Tibial nerve (tissue), 4 donors: ENCODE measurements around the gene COX14. TPM values are rescaled to one million over a fixed set of nuclear protein-coding genes. Genes with fewer than 3 reads are reported as not detected.

Experiments
- DNase-seq, 2 donors: peaks; one replicate each; pipeline ENCODE4 v3.0.0-alpha.2; 2019; ENCODE audit warnings: low spot score in 2 of 2
- H3K27ac ChIP-seq, 4 donors: fragments of 200-600 bp; sonication (generic) in 3 of 4; one replicate each; pipeline ENCODE4 v1.5.1; 2017 to 2019; ENCODE audit warnings: mild to moderate bottlenecking in 1 of 4
- H3K27me3 ChIP-seq, 2 donors: fragments of 200-600 bp; sonication (generic) in 1 of 2; one replicate each; pipeline versions ENCODE4 v1.5.1 to v1.6.0; 2017 to 2019
- H3K36me3 ChIP-seq, 3 donors: fragments of 200-600 bp; sonication (generic); one replicate each; pipeline ENCODE4 v1.5.1; 2018 to 2019
- H3K4me1 ChIP-seq, 4 donors: fragments of 200-600 bp; sonication (generic) in 3 of 4; one replicate each; pipeline ENCODE4 v1.5.1; 2017 to 2019
- H3K4me3 ChIP-seq, 4 donors: fragments of 200-600 bp; sonication (generic) in 3 of 4; one replicate each; pipeline ENCODE4 v1.5.1; 2017 to 2019; ENCODE audit warnings: mild to moderate bottlenecking in 1 of 4, moderate library complexity in 1 of 4
- H3K9me3 ChIP-seq, 4 donors: fragments of 200-600 bp; sonication (generic) in 3 of 4; one replicate each; pipeline ENCODE4 v1.5.1; 2017 to 2019
- CTCF ChIP-seq, 5 experiments: fragments of 200-600 bp in 3 of 5; fragments of 450-650 bp in 2 of 5; sonication (generic) in 3 of 5; IDR thresholded peaks; one replicate each; pipeline ENCODE4 v1.5.1; 2016 to 2019; ENCODE audit warnings: antibody characterized with exemption in 5 of 5, mild to moderate bottlenecking in 3 of 5, moderate library complexity in 2 of 5
- EP300 ChIP-seq, 2 donors: sonication (generic); formaldehyde crosslinking; IDR thresholded peaks; one replicate each; pipeline ENCODE4 v1.6.1; 2017; ENCODE audit warnings: antibody characterized with exemption in 2 of 2, mild to moderate bottlenecking in 1 of 2
- POLR2A ChIP-seq, 2 donors: fragments of 450-650 bp; IDR thresholded peaks; one replicate each; pipeline ENCODE4 v1.6.1; 2017; ENCODE audit warnings: antibody characterized with exemption in 2 of 2, mild to moderate bottlenecking in 2 of 2, moderate library complexity in 2 of 2
- WGBS, 2 donors: methylation state at CpG; one replicate each; pipeline ENCODE4 v1.1.5; 2018; 5-methylcytosine and 5-hydroxymethylcytosine counted together
- total RNA-seq, 4 donors: library from RNA; depleted of rRNA; stranded (reverse); fragments of >200 nt; gene quantifications; one replicate each; pipeline ENCODE4 v1.1.0, GENCODE V29; 2016

Gene COX14
- total RNA-seq, 4 donors from 2014 or later, result 35.8 to 91.5 (median 55.2) TPM

- no peaks in the 10 kb centered on the region for H3K9me3 ChIP-seq
- WGBS, 2 donors, result 63 to 75% methylated on average over 2 of the region's 2 CpGs
- DNase-seq, result no peak
- no peaks in the 10 kb centered on the region for H3K27me3 ChIP-seq
- no peaks in the 10 kb centered on the region for H3K36me3 ChIP-seq
- H3K27ac ChIP-seq, result no peak overlapping the region
- TF ChIP-seq CTCF (IDR thresholded peaks at IDR 0.05) (no peak), POLR2A (IDR thresholded peaks at IDR 0.05) (no peak), EP300 (IDR thresholded peaks at IDR 0.05) (no peak)
- H3K4me1 ChIP-seq, result peaks cover 0 to 22% (median 7%) of the 10 kb centered on the region in 4 donors
- no peak overlapping the region for H3K4me3 ChIP-seq
Measured at GRCh38 chr12:50162230-50162629, 50.2 kb downstream of the COX14 start.

DNA sequence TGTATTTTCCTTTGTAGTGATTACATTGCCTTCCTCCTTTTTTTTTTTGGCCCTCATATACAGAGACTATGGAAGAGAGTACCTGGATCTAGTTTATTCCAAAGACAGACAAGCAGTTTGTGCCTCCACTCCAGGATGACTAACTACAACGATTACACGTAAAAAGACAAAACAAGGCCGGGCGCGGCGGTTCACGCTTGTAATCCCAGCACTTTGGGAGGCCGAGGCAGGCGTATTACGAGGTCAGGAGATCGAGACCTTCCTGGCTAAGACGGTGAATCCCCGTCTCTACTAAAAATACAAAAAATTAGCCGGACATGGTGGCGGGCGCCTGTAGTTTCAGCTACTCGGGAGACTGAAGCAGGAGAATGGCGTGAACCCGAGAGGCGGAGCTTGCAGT is 52.9 kb downstream of the COX14 start:
- no peak for TF ChIP-seq POLR2A (IDR thresholded peaks at IDR 0.05)
- no peak for TF ChIP-seq CTCF (IDR thresholded peaks at IDR 0.05)
- no peak for TF ChIP-seq EP300 (IDR thresholded peaks at IDR 0.05)
- 93 to 94% methylated on average over 20 of the region's 20 CpGs for WGBS, 2 donors
- H3K9me3 ChIP-seq, result no peaks in the 10 kb centered on the region
- no peaks in the 10 kb centered on the region for H3K27me3 ChIP-seq
- H3K27ac ChIP-seq, result no peak overlapping the region
- peaks cover 0 to 30% (median 10%) of the 10 kb centered on the region in 4 donors for H3K4me1 ChIP-seq
- no peak for DNase-seq
- H3K36me3 ChIP-seq, result no peaks in the 10 kb centered on the region
- no peak overlapping the region for H3K4me3 ChIP-seq

DNA sequence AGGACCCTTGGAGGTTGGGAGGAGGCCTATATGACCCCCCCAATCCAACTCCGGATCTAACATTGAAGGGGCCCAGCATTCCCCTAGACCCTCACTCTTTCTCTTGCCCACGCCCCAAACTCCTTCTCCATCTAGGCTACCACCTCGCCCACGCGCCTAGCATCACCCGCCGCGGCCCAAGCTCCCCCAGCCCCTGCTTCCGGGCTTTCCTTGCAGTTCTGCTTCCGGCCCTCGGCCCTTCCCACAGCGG is 54.7 kb downstream of the COX14 start:
- no peak for TF ChIP-seq EP300 (IDR thresholded peaks at IDR 0.05)
- TF ChIP-seq CTCF (IDR thresholded peaks at IDR 0.05), result no peak
- no peak for TF ChIP-seq POLR2A (IDR thresholded peaks at IDR 0.05)
- WGBS, 2 donors, result 0 to 2% methylated on average over 12 of the region's 12 CpGs
- peaks cover 0 to 30% (median 10%) of the 10 kb centered on the region in 4 donors for H3K4me1 ChIP-seq
- DNase-seq, result no peak
- peak overlapping the region; percentile 81 to 98 (median 96) for H3K27ac ChIP-seq
- no peaks in the 10 kb centered on the region for H3K27me3 ChIP-seq
- no peaks in the 10 kb centered on the region for H3K36me3 ChIP-seq
- no peaks in the 10 kb centered on the region for H3K9me3 ChIP-seq
- peak overlapping the region; percentile 52 to 99 (median 73) for H3K4me3 ChIP-seq

DNA sequence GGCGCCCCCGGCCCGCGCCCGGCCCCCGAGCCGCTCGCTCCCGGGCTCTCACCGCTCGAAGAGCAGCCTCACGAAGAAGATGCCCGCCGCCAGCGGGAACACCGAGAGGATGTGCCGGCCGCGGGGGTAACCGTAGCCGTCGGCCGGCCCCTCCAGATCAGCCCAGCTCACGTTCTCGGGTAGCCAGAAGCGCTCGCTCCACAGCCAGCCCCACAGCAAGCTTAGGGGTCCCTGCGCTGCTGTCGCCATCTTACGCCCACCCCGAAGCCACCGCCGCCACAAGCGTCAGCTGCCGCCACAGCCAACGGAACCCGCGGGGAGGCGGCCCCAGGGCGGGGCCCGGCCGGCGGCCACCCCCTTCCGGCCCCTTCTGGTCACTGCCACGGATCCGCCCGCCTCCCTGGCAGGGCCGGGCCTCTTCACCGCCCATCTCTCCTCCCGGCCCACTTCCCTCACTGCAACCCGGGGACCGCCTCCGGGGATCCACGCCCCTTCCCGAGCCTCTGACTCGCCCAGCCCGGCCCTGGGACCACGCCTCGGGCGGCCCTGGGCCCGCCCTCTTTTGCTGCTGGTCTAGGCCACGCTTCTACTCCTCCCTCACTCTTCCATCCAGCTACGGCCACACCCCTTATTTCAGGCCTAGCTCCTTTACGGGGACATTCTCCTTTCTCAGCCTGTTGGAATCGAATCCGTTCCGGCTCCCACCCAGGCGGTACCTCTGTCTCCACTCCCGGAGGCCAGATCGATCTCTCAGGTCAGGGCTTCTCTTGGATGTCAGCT is 55.2 kb downstream of the COX14 start, which contains the start of gene CERS5:
Gene CERS5, minus strand, starts transcription at position 321 of the 780 bp plus-strand sequence. Its CDS starts 72 bp downstream, at position 249.
- H3K4me3 ChIP-seq, result peak within 1 kb of the TSS; percentile 52 to 99 (median 73)
- H3K27ac ChIP-seq, result peak within 1 kb of the TSS; percentile 81 to 98 (median 96)
- 0 to 1% methylated on average over 36 to 45 of the region's 70 CpGs for WGBS, 2 donors
- no peaks in the 10 kb centered on the region for H3K27me3 ChIP-seq
- peaks cover 0 to 30% (median 10%) of the 10 kb centered on the region in 4 donors for H3K4me1 ChIP-seq
- no peaks in the 10 kb centered on the region for H3K9me3 ChIP-seq
- peak; percentile 60 to 80 for TF ChIP-seq POLR2A (IDR thresholded peaks at IDR 0.05)
- TF ChIP-seq EP300 (IDR thresholded peaks at IDR 0.05), result peak; percentile 62 to 86
- peak in 4 of 5 experiments; percentile 23 to 75 (median 61) for TF ChIP-seq CTCF (IDR thresholded peaks at IDR 0.05)
- peak; percentile 97 for DNase-seq
- H3K36me3 ChIP-seq, result no peaks in the 10 kb centered on the region

Other genes starting within 250 kb of the COX14 start
- gene FAIM2, start 208.3 kb upstream of the COX14 start, total RNA-seq, result 10 to 100 TPM in 3 of 4 donors, 1 to 10 TPM in 1; 6.9 to 68.6 (median 36.9) TPM
- gene AQP2, start 161.5 kb upstream of the COX14 start, total RNA-seq, result not detected
- gene AQP5, start 150.4 kb upstream of the COX14 start, total RNA-seq, result under 1 TPM in 1 of 4 donors, not detected in 3; 0.21 TPM
- gene AQP6, start 139.3 kb upstream of the COX14 start, total RNA-seq, result under 1 TPM in 2 of 4 donors, not detected in 2; 0.39 to 0.63 TPM
- 10 to 100 TPM in 2 of 4 donors, 1 to 10 TPM in 2; 6.3 to 15.1 (median 10.5) TPM for gene RACGAP1, start 86.7 kb upstream of the COX14 start, total RNA-seq
- 1 to 10 TPM in 3 of 4 donors, not detected in 1; 1.8 to 4.2 (median 2.9) TPM for gene ASIC1, start 54.6 kb upstream of the COX14 start, total RNA-seq
- 10 to 100 TPM; 45.9 to 97.2 (median 65.3) TPM for gene SMARCD1, start 26.9 kb upstream of the COX14 start, total RNA-seq
- 100 to 1,000 TPM; 188 to 829 (median 253) TPM for gene GPD1, start 8.2 kb upstream of the COX14 start, total RNA-seq
- 10 to 100 TPM; 30.3 to 45.5 (median 40.5) TPM for gene CERS5, start 55.1 kb downstream of the COX14 start, total RNA-seq
- gene LIMA1, start 171.3 kb downstream of the COX14 start, total RNA-seq, result 100 to 1,000 TPM in 3 of 4 donors, 10 to 100 TPM in 1; 87.7 to 213 (median 152) TPM